Keratinocyte (primary cell): ENCODE results near the gene SNX8. TPM values are rescaled to one million over a fixed set of nuclear protein-coding genes. Genes with fewer than 3 reads are reported as not detected.

ENCODE experiments used
- DNase-seq: peaks from one replicate; pipeline ENCODE4 v3.0.0-alpha.2; 2011; ENCODE audit warnings: low read depth, missing footprints, low spot score
- FAIRE-seq: peaks from 2 replicates; lab custom pipeline; 2011; peaks lifted over from hg19 to GRCh38; lab: Jason Lieb, UNC
- H2AFZ ChIP-seq: 2 replicates; pipeline ENCODE4 v1.6.0; 2012; ENCODE audit warnings: low read length, control low read depth, inconsistent platforms; ENCODE audit not compliant: control insufficient read depth
- H3K27ac ChIP-seq: 2 replicates; pipeline ENCODE4 v1.5.1; 2011; ENCODE audit warnings: low read length; ENCODE audit not compliant: control insufficient read depth, insufficient read depth
- H3K27me3 ChIP-seq: 3 replicates; pipeline ENCODE4 v1.6.0; 2011; ENCODE audit warnings: low read length; ENCODE audit not compliant: control insufficient read depth, insufficient read depth; ENCODE audit errors: extremely low read depth
- H3K36me3 ChIP-seq, 2 experiments: 2 replicates in 1 of 2; 3 replicates in 1 of 2; pipeline ENCODE4 v1.5.1; 2011; ENCODE audit warnings: low read length in 2 of 2, mild to moderate bottlenecking in 1 of 2; ENCODE audit not compliant: control insufficient read depth in 2 of 2, insufficient read depth in 2 of 2; ENCODE audit errors: extremely low read depth in 1 of 2
- H3K4me1 ChIP-seq: 3 replicates; pipeline ENCODE4 v1.5.1; 2011; ENCODE audit warnings: low read length; ENCODE audit not compliant: control insufficient read depth, insufficient read depth; ENCODE audit errors: extremely low read depth
- H3K4me2 ChIP-seq: 3 replicates; pipeline ENCODE4 v1.6.0; 2011; ENCODE audit warnings: low read depth, low read length; ENCODE audit not compliant: control insufficient read depth, insufficient read depth; ENCODE audit errors: extremely low read depth
- H3K4me3 ChIP-seq, 3 experiments: fragments of 200-600 bp in 1 of 3; sonication (generic) in 1 of 3; 2 replicates in 2 of 3; 3 replicates in 1 of 3; pipeline ENCODE4 v1.5.1; 2011 to 2016; ENCODE audit warnings: low read length in 3 of 3, mild to moderate bottlenecking in 3 of 3, control low read depth in 2 of 3, inconsistent platforms in 1 of 3, low read depth in 1 of 3, mixed read lengths in 1 of 3, mixed run types in 1 of 3, moderate library complexity in 1 of 3; ENCODE audit not compliant: control insufficient read depth in 2 of 3, insufficient read depth in 2 of 3; ENCODE audit errors: extremely low read depth in 1 of 3
- H3K79me2 ChIP-seq: 2 replicates; pipeline ENCODE4 v1.6.0; 2012; ENCODE audit warnings: low read length; ENCODE audit not compliant: control insufficient read depth, insufficient read depth
- H3K9ac ChIP-seq: 3 replicates; pipeline ENCODE4 v1.6.0; 2011; ENCODE audit warnings: low read length; ENCODE audit not compliant: control insufficient read depth, insufficient read depth; ENCODE audit errors: extremely low read depth
- H3K9me1 ChIP-seq: 3 replicates; pipeline ENCODE4 v1.6.0; 2011; ENCODE audit warnings: low read length; ENCODE audit not compliant: control insufficient read depth, insufficient read depth; ENCODE audit errors: extremely low read depth
- H3K9me3 ChIP-seq: 2 replicates; pipeline ENCODE4 v1.5.1; 2012; ENCODE audit warnings: low read depth, low read length; ENCODE audit not compliant: control insufficient read depth
- H4K20me1 ChIP-seq: 3 replicates; pipeline ENCODE4 v1.6.0; 2011; ENCODE audit warnings: low read length; ENCODE audit not compliant: control insufficient read depth, insufficient read depth; ENCODE audit errors: extremely low read depth
- CTCF ChIP-seq, 3 experiments: IDR thresholded peaks in 1 of 3; conservative IDR thresholded peaks in 1 of 3; optimal IDR thresholded peaks in 1 of 3; 2 replicates in 2 of 3; 3 replicates in 1 of 3; pipeline versions ENCODE3 to v1.5.1; 2011; ENCODE audit warnings: low read length in 3 of 3, mild to moderate bottlenecking in 3 of 3, moderate library complexity in 2 of 3, control low read depth in 1 of 3, inconsistent platforms in 1 of 3; ENCODE audit not compliant: insufficient read depth in 2 of 3; ENCODE audit errors: extremely low read depth in 1 of 3
- EZH2 ChIP-seq: IDR thresholded peaks from one replicate; pipeline ENCODE4 v1.6.1; 2012; ENCODE audit warnings: inconsistent platforms, mild to moderate bottlenecking, low read length, moderate library complexity
- dilution Hi-C: fragments of 300-500 bp; cut with MboI; formaldehyde crosslinking; loops from one replicate; pipeline ENCODE4 v1.7.0; 2020; ENCODE audit warnings: low sequenced_read_pairs; ENCODE audit not compliant: extremely low pct_ligation_motif_present
- polyA plus RNA-seq, 5 experiments: library from polyadenylated mRNA; depleted of rRNA in 3 of 5; stranded (reverse) in 3 of 5; stranded (forward) in 1 of 5; unstranded in 1 of 5; fragments of >200 nt; gene quantifications; 1 replicate in 1 of 5; 2 replicates in 3 of 5; 3 replicates in 1 of 5; pipeline versions ENCODE4 v1.2.1 to v1.2.3, GENCODE V29; 2011 to 2012; ENCODE audit warnings: missing spikeins in 2 of 5, low read depth in 1 of 5, low replicate concordance in 1 of 5

SNX8 gene
- polyA plus RNA-seq, 1 donor (not counting 4 experiments of a cell fraction or from before 2014, with no cell fraction given): 24.2 TPM

GRCh38 chr7:2272031-2272430 lies 42.2 kb downstream of the SNX8 start:
- H3K4me1 ChIP-seq: no peaks in the 10 kb centered on the region
- DNase-seq: no peak
- H2AFZ ChIP-seq: no peak overlapping the region
- no peak overlapping the region for H3K4me2 ChIP-seq
- H3K9ac ChIP-seq: no peak overlapping the region
- H3K27ac ChIP-seq: no peak overlapping the region
- no peaks in the 10 kb centered on the region for H4K20me1 ChIP-seq
- no peak for TF ChIP-seq EZH2
- no peak for TF ChIP-seq CTCF (optimal IDR thresholded peaks at IDR 0.05 in 1 of 3, IDR thresholded peaks at IDR 0.05 in 1 of 3, conservative IDR thresholded peaks at IDR 0.05 in 1 of 3; ENCODE audit: extremely low read depth in 1 of 3, insufficient read depth in 2 of 3, low read length in 3 of 3)
- FAIRE-seq: no peak
- no peak overlapping the region for H3K4me3 ChIP-seq
- no peaks in the 10 kb centered on the region for H3K79me2 ChIP-seq
- no peaks in the 10 kb centered on the region for H3K9me1 ChIP-seq
- H3K36me3 ChIP-seq: peaks cover 0 to 6% of the 10 kb centered on the region in 2 experiments
- H3K9me3 ChIP-seq: no peaks in the 10 kb centered on the region
- dilution Hi-C loops: no loop called here
- no peaks in the 10 kb centered on the region for H3K27me3 ChIP-seq

GRCh38 chr7:2271273-2272026 lies 42.8 kb downstream of the SNX8 start:
- TF ChIP-seq EZH2 (no peak), CTCF (optimal IDR thresholded peaks at IDR 0.05 in 1 of 3, IDR thresholded peaks at IDR 0.05 in 1 of 3, conservative IDR thresholded peaks at IDR 0.05 in 1 of 3; ENCODE audit: extremely low read depth in 1 of 3, insufficient read depth in 2 of 3, low read length in 3 of 3) (no peak)
- dilution Hi-C loops: no loop called here
- Histone ChIP-seq H3K9me3 (no peaks in the 10 kb centered on the region), H3K9ac (no peak overlapping the region), H3K4me1 (no peaks in the 10 kb centered on the region), H3K27ac (no peak overlapping the region), H4K20me1 (no peaks in the 10 kb centered on the region), H2AFZ (no peak overlapping the region), H3K9me1 (no peaks in the 10 kb centered on the region), H3K36me3 (peaks cover 0 to 6% of the 10 kb centered on the region in 2 experiments), H3K4me2 (no peak overlapping the region), H3K79me2 (no peaks in the 10 kb centered on the region), H3K27me3 (no peaks in the 10 kb centered on the region), H3K4me3 (no peak overlapping the region)
- FAIRE-seq: no peak
- DNase-seq: no peak
